ENCODE results near the gene ENTPD6. TPM values are rescaled to one million over a fixed set of nuclear protein-coding genes. Genes with fewer than 3 reads are reported as not detected.

The ENTPD6 gene
- total RNA-seq, 4 donors from 2014 or later: 34.8 to 49.2 (median 43.9) TPM

- Histone ChIP-seq H3K27me3 (no peaks in the 10 kb centered on the region), H3K4me3 (no peak overlapping the region), H3K36me3 (peaks cover 0 to 81% of the 10 kb centered on the region in 2 donors), H3K4me1 (peaks cover 2 to 45% (median 16%) of the 10 kb centered on the region in 3 donors), H3K9me3 (no peaks in the 10 kb centered on the region), H3K27ac (peak overlapping the region in 3 of 4 donors; percentile 57 to 89 (median 62))
- WGBS, 2 donors (ENCODE audit: low coverage in 1 of 2): 71 to 75% methylated on average over 3 to 4 of the region's 21 CpGs
- ATAC-seq: no peak
- TF ChIP-seq POLR2A (IDR thresholded peaks at IDR 0.05) (no peak), EP300 (IDR thresholded peaks at IDR 0.05) (no peak), POLR2AphosphoS5 (IDR thresholded peaks at IDR 0.05) (no peak), CTCF (IDR thresholded peaks at IDR 0.05) (no peak)
Measured at GRCh38 chr20:25222461-25223178, 27.1 kb downstream of the ENTPD6 start.

GRCh38 chr20:25223179-25223661 is 27.7 kb downstream of the ENTPD6 start:
- peaks cover 3 to 51% (median 20%) of the 10 kb centered on the region in 3 donors for H3K4me1 ChIP-seq
- WGBS, 2 donors (ENCODE audit: low coverage in 1 of 2): 63 to 75% methylated on average over 5 of the region's 8 CpGs
- H3K27me3 ChIP-seq: no peaks in the 10 kb centered on the region
- peak overlapping the region in 3 of 4 donors; percentile 57 to 89 (median 62) for H3K27ac ChIP-seq
- peaks cover 0 to 75% of the 10 kb centered on the region in 2 donors for H3K36me3 ChIP-seq
- H3K4me3 ChIP-seq: no peak overlapping the region
- H3K9me3 ChIP-seq: no peaks in the 10 kb centered on the region
- TF ChIP-seq POLR2AphosphoS5 (IDR thresholded peaks at IDR 0.05) (no peak), CTCF (IDR thresholded peaks at IDR 0.05) (no peak), POLR2A (IDR thresholded peaks at IDR 0.05) (no peak), EP300 (IDR thresholded peaks at IDR 0.05) (no peak)
- ATAC-seq: no peak

GRCh38 chr20:25223765-25224720 is 28.5 kb downstream of the ENTPD6 start:
- no peaks in the 10 kb centered on the region for H3K9me3 ChIP-seq
- ATAC-seq: no peak
- no peaks in the 10 kb centered on the region for H3K27me3 ChIP-seq
- TF ChIP-seq CTCF (IDR thresholded peaks at IDR 0.05) (no peak), POLR2A (IDR thresholded peaks at IDR 0.05) (no peak), EP300 (IDR thresholded peaks at IDR 0.05) (no peak), POLR2AphosphoS5 (IDR thresholded peaks at IDR 0.05) (no peak)
- H3K36me3 ChIP-seq: peaks cover 0 to 67% of the 10 kb centered on the region in 2 donors
- peaks cover 3 to 56% (median 23%) of the 10 kb centered on the region in 3 donors for H3K4me1 ChIP-seq
- no peak overlapping the region for H3K4me3 ChIP-seq
- H3K27ac ChIP-seq: peak overlapping the region in 1 of 4 donors; percentile 89
- WGBS, 2 donors (ENCODE audit: low coverage in 1 of 2): 89 to 97% methylated on average over 9 to 11 of the region's 24 CpGs

GRCh38 chr20:25224941-25225340 is 29.4 kb downstream of the ENTPD6 start:
- no peak for ATAC-seq
- Histone ChIP-seq H3K27ac (peak overlapping the region in 3 of 4 donors; percentile 88 to 91 (median 89)), H3K4me1 (peaks cover 3 to 64% (median 28%) of the 10 kb centered on the region in 3 donors), H3K36me3 (peaks cover 0 to 58% of the 10 kb centered on the region in 2 donors), H3K27me3 (no peaks in the 10 kb centered on the region), H3K9me3 (no peaks in the 10 kb centered on the region), H3K4me3 (no peak overlapping the region)
- no CpG with 5 or more reads among the region's 16 CpGs for WGBS, 2 donors (ENCODE audit: low coverage in 1 of 2)
- TF ChIP-seq POLR2A (IDR thresholded peaks at IDR 0.05) (no peak), POLR2AphosphoS5 (IDR thresholded peaks at IDR 0.05) (no peak), CTCF (IDR thresholded peaks at IDR 0.05) (no peak), EP300 (IDR thresholded peaks at IDR 0.05) (no peak)

All from gastroesophageal sphincter (tissue), 4 donors.